ENCODE data around the gene KCNQ1.

KCNQ1 gene

GRCh38 chr11:2747248-2748027, 302.6 kb downstream of the KCNQ1 start:
- DNase-seq (ENCODE audit: low spot score) = no peak

- DNase-seq (ENCODE audit: low spot score) = no peak
Observed at GRCh38 chr11:2748061-2748813, 303.4 kb downstream of the KCNQ1 start.

DNA sequence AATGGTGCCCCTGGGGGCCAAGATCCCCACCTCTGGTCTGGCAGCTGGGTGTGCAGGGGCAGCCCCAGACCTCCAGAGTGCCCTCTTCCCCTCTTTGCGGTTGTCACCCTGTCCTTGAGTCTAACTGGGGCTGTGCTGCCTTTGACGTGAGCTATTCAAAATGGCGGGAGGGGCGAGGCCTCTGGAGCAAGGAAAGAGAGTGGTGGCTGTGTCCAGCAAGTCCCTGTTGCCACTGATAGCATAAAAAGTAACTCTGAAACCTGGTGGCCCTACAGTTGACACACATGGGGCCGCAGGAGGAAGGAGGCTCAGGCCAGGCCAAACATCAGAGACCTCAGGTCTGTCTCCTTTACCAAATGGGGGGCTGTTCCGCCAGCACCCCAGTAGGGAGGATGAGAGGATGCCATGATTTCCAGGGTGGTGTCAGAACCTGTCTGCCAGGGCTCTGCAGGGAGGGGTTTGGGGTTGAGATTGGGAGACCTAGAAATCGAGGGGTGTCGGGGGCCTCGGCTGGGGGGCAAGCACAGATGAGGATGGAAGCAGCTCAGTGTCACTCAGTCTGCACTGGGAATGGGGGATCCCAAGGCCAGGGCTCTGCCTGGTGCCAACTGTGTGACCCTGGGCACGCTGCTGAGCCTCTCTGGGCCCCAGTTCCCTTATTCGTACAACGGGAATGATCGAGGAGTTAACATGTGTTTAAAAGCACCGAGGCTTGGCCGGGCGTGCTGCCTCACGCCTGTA, 304.2 kb downstream of the KCNQ1 start:
- no peak for DNase-seq (ENCODE audit: low spot score)

DNA sequence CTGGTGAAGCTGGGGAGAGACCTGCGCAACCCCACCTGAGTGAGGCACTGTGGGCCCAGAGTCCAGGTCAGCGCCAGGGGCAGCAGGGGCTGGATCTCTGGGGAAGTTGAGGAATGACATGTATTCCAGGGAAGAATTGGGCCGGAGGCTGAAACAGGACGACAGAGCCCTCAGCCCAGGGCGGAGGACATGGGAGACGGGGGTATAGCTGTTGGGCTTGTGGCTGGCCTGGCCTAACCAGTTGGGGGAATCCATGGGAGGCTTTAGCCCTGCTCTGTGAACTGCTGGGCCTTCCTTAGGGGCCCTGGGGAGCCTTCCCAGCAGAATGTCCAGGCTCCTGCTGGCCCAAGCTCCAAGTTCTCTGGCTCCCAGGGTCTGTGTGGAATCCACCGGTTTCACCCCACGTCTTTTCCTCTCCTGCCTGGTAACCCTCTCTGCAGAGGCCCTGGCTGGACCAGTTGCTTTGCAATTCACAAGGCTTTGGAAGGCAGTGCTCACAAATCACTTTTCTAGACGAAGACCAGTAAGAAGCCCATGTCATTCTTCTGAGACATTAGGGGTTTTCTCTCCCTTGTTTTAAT, 305.4 kb downstream of the KCNQ1 start:
- DNase-seq (ENCODE audit: low spot score) = no peak

- DNase-seq (ENCODE audit: low spot score) = no peak
Observed at GRCh38 chr11:2750682-2751522, 306.1 kb downstream of the KCNQ1 start.

- no peak for DNase-seq (ENCODE audit: low spot score)
Observed at GRCh38 chr11:2751523-2752203, 306.9 kb downstream of the KCNQ1 start.

- DNase-seq (ENCODE audit: low spot score) = no peak
Observed at GRCh38 chr11:2752204-2752770, 307.5 kb downstream of the KCNQ1 start.

DNA sequence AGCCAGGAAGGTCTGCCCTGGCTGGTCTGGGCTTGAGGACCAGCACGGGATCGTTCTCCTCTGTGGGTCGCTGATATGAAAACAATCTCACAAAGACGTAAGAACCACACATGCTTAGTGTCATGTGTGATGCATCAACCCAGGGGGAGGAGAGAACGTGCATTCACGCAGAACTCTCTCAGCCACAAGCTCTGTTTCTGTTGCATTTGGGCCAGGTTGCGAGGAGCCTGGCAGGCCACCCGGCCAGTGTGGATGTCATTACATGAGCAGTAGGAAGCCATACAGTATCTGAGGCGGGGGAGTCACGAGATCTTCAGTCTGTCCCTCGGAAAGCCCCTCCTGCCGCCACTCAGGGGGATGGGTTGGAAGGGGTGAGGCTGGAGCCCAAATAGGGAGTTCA, 308.1 kb downstream of the KCNQ1 start:
- no peak for DNase-seq (ENCODE audit: low spot score)

DNA sequence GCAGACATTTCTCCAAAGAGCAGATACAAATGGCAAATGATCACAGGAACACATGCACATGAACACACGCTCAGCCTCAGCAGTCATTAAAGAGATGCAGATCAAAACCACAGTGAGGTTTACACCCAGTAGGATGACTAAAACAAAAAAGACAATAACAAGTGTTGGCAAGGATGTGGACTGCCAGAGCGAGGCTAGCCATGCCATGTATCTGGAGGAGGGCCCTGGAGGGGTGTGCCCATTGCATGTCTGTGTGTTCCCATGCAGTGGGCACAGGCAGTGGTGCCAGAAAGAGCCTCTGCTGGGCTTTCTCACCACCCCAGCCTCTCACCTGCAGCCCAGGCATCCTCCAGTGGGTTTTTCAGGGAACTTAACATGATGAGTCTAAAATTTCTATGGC, 309.2 kb downstream of the KCNQ1 start:
- no peak for DNase-seq (ENCODE audit: low spot score)

- DNase-seq (ENCODE audit: low spot score) = no peak
Observed at GRCh38 chr11:2755071-2755470, 310.3 kb downstream of the KCNQ1 start.

GRCh38 chr11:2758751-2759150, 313.9 kb downstream of the KCNQ1 start:
- no peak for DNase-seq (ENCODE audit: low spot score)

GRCh38 chr11:2759228-2760195, 314.7 kb downstream of the KCNQ1 start:
- DNase-seq (ENCODE audit: low spot score) = no peak

DNA sequence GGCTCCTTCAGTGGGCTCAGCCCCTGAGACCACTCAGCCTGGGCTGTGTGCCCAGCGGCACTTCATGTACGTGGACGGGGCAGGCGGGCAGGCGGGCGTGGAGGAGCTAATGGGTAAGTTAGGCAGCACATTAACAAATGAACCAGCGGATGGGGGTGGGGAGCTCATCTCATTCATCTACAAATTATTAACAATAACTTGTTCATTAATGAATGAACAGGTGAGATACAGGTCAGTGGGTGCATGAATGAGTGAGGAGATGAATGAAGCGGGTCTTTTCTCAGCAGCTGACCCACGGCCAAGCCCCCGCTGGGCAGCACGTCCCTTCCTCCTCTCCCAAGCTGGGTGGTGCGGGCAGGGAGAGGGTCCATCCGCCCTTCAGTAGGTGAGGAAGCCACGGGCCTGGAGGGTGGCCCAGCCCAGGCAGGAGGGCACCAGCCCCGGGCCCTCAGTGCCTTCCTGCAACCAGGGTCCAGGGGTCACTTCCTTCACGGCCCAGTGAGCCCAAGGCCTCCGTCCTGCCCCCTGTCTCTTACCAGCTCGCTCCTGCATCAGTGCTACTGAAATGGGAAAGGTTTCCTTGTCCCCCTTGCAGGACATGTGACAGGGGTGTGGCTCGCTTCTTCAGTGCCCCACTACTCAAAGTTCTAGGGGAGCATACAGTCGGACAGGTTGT, 315.5 kb downstream of the KCNQ1 start:
- no peak for DNase-seq (ENCODE audit: low spot score)

DNA sequence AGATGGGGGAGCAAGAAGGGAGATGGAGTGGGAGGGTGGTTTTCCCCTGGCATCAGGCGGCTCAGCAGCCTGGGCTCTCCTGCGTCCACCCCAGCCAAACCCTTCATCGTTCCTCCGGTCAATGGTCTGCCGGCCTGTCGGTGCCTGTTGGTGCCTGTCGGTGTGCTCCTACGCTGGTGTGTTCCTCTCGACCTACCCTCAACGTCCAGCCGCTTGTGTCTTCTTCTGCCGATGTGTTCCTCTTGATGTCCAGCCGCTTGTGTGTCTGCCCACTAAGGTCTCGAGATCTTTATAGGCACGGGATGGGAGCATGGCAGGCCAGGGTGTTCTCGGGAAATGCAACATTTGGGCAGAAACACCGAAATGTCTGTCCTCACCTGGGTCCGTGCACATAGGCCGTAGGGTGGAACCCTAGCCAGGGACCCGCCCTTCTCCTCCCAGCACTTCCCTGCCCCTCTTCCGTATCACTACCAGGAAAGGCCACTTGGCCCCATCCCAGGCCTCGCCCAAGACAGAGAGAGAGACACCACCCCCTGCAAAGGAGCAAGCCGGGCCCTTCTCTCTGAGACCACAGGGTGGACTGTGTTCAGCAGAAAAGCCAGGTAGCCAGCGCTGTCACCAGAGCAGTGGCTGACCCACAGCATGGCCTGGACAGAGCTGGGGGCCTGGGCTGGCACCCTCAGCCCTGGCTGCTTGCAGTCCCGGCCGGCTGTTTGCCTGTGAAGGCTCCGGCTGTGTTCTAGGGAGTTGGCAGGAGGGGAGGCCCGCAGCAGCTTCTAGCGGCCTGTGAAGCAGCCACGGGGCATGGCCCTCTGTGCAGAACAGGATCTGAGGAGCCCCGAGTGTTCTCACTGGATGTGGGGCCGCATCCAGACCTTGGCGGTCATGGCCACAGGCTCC, 316.6 kb downstream of the KCNQ1 start:
- DNase-seq (ENCODE audit: low spot score) = no peak

- no peak for DNase-seq (ENCODE audit: low spot score)
Observed at GRCh38 chr11:2762031-2762380, 317.2 kb downstream of the KCNQ1 start.

- no peak for DNase-seq (ENCODE audit: low spot score)
Observed at GRCh38 chr11:2762451-2762850, 317.6 kb downstream of the KCNQ1 start.

DNA sequence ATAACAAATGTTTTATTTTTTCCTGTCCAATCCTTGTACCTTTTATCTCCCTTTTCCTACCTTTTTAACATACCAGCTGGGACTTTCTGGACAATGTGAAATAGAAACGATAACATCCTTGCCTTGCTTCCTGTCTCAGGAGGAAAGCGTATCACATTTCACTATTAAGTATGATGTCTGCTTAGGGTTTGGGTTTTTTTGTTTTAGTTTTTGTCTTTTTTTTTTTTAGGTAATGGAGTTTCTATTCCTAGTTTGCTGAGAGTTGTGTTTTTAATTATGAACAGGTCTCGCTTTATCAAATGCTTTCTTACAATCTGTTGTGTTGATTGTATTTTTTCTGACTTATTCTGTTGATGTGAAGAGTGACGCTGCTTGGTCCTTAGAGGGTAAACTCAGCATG, 319.2 kb downstream of the KCNQ1 start:
- no peak for DNase-seq (ENCODE audit: low spot score)

GRCh38 chr11:2765491-2765890, 320.7 kb downstream of the KCNQ1 start:
- DNase-seq (ENCODE audit: low spot score) = no peak

Measured in CD4-positive, alpha-beta T cell treated with Interleukin-15 for 4 hours (primary cell).